Left cardiac atrium (tissue), 4 donors: Measurements from ENCODE around the gene USP17L12. TPM values are rescaled to one million over a fixed set of nuclear protein-coding genes. Genes with fewer than 3 reads are reported as not detected.
"Not testable (repeated sequence)": the region's sequence is repeated elsewhere in the genome, so short reads cannot be mapped to it uniquely, and the experiment has no call there.

Experiments used
- ATAC-seq, 2 donors: fragments of 200-7000 bp; cut with Tn5 transposase; one replicate each; pipeline ENCODE4 v1.9.1; 2020; ENCODE audit warnings: mild to moderate bottlenecking in 2 of 2, moderate library complexity in 2 of 2
- DNase-seq: peaks from one replicate; pipeline ENCODE4 v3.0.0-alpha.2; 2020
- intact Hi-C, 2 donors: fragments of 100-400 bp; cut with DNase I; formaldehyde crosslinking; loops; one replicate each; pipeline versions ENCODE4 v1.14.1 to v1.15.1; 2022 to 2023
- long read RNA-seq: library from polyadenylated mRNA; unstranded; transcript quantifications from one replicate; pipeline ENCODE4 v2.0.0, GENCODE V29; 2021
- total RNA-seq, 2 donors: library from RNA; stranded (reverse); fragmentation: NEBNext Ultra II Directional; extraction: Animal tissue kit (Norgen Biotek cat#: 25700); gene quantifications; one replicate each; pipeline ENCODE4 v1.2.1, GENCODE V29; 2021
- donor health status: DM: no; HTN: yes; CAD: no.
- donor health status: DM: no; HTN: yes; CAD: no; lungs with severe emphysema.
- donor health status: DM: yes; HTN: yes; CAD: no.
- donor health status: Dilated cardiomyopathy.

Gene USP17L12
- total RNA-seq: not detected
- long read RNA-seq: 0 reads

DNA sequence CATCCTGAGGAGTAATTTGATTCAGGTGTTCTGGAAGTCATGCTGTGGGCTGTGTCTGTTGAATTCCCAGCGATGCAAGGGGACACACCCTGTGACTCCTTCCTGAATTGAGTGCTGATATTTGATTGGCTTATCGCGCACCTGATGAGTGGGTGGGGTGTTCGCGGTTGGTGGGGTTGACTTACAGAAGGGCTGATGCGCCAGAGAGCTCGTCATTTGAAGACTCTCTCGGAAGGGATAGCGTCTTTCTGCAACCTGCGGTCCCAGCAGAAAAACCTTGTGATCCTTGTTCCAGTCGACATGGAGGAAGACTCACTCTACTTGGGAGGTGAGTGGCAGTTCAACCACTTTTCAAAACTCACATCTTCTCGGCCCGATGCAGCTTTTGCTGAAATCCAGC is at the start of gene USP17L12:
TSS of gene USP17L12 (plus strand) at position 301 of the 400 bp plus-strand sequence. CDS start at position 301, 0 bp downstream.
- ATAC-seq, DNase-seq, intact Hi-C loops: not testable (repeated sequence)

DNA sequence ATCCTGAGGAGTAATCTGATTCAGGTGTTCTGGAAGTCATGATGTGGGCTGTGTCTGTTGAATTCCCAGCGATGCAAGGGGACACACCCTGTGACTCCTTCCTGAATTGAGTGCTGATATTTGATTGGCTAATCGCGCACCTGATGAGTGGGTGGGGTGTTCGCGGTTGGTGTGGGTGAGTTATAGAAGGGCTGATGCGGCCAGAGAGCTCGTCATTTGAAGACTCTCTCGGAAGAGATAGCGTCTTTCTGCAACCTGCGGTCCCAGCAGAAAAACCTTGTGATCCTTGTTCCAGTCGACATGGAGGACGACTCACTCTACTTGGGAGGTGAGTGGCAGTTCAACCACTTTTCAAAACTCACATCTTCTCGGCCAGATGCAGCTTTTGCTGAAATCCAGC is 9.6 kb upstream of the USP17L12 start, which contains the start of gene USP17L10:
TSS of gene USP17L10 (plus strand) at position 301 of the 400 bp plus-strand sequence. CDS start at position 301, 0 bp downstream.
- intact Hi-C loops, ATAC-seq, DNase-seq: not testable (repeated sequence)

DNA sequence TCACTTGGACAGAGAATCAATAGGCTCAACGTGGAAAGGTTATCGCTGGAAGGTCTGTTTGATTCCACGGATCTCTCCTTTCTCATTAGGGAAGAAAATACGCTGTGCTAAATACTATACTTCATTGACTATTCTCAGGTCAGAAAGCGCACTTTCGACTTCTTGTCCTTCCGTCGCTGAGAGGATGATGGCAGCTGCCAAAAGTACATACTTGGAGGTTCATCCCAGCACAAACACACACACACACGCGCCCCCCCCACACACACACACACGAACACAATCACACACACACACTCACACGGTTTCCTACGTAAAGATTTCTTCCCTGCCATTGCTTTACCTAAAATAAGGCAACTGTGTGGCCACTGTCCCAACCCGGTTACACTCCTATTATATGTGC is 5.3 kb upstream of the USP17L12 start:
- DNase-seq: peak; percentile 0
- intact Hi-C loops, ATAC-seq: not testable (repeated sequence)

DNA sequence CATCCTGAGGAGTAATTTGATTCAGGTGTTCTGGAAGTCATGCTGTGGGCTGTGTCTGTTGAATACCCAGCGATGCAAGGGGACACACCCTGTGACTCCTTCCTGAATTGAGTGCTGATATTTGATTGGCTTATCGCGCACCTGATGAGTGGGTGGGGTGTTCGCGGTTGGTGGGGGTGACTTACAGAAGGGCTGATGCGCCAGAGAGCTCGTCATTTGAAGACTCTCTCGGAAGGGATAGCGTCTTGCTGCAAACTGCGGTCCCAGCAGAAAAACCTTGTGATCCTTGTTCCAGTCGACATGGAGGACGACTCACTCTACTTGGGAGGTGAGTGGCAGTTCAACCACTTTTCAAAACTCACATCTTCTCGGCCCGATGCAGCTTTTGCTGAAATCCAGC is 4.8 kb upstream of the USP17L12 start, which contains the start of gene USP17L11:
TSS of gene USP17L11 (plus strand) at position 301 of the 400 bp plus-strand sequence. CDS start at position 301, 0 bp downstream.
- ATAC-seq, DNase-seq, intact Hi-C loops: not testable (repeated sequence)

GRCh38 chr4:9224596-9224995 is 4.6 kb downstream of the USP17L12 start, which contains the start of gene USP17L13:
USP17L13 (plus strand) TSS chr4:9224896; CDS start chr4:9224896, 0 bp downstream.
- intact Hi-C loops, ATAC-seq, DNase-seq: not testable (repeated sequence)

DNA sequence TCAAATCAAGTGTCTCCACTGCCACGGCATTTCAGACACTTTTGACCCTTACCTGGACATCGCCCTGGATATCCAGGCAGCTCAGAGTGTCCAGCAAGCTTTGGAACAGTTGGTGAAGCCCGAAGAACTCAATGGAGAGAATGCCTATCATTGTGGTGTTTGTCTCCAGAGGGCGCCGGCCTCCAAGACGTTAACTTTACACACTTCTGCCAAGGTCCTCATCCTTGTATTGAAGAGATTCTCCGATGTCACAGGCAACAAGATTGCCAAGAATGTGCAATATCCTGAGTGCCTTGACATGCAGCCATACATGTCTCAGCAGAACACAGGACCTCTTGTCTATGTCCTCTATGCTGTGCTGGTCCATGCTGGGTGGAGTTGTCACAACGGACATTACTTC is 10.3 kb downstream of the USP17L12 start:
- ATAC-seq, intact Hi-C loops, DNase-seq: not testable (repeated sequence)

DNA sequence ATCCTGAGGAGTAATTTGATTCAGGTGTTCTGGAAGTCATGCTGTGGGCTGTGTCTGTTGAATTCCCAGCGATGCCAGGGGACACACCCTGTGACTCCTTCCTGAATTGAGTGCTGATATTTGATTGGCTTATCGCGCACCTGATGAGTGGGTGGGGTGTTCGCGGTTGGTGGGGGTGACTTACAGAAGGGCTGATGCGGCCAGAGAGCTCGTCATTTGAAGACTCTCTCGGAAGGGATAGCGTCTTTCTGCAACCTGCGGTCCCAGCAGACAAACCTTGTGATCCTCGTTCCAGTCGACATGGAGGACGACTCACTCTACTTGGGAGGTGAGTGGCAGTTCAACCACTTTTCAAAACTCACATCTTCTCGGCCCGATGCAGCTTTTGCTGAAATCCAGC is 14.1 kb downstream of the USP17L12 start, which contains the start of gene USP17L15:
TSS of gene USP17L15 (plus strand) at position 301 of the 400 bp plus-strand sequence. CDS start at position 301, 0 bp downstream.
- ATAC-seq, DNase-seq, intact Hi-C loops: not testable (repeated sequence)

- intact Hi-C loops, DNase-seq, ATAC-seq: not testable (repeated sequence)
These were observed 18.5 kb downstream of the USP17L12 start for GRCh38 chr4:9238461-9238860.

GRCh38 chr4:9243579-9243978 is 23.6 kb downstream of the USP17L12 start, which contains the start of gene USP17L17:
USP17L17 (plus strand) TSS chr4:9243879; CDS start chr4:9243879, 0 bp downstream.
- intact Hi-C loops, DNase-seq, ATAC-seq: not testable (repeated sequence)

GRCh38 chr4:9247953-9248680 is 28.2 kb downstream of the USP17L12 start, which contains the start of gene USP17L18:
USP17L18 (plus strand) TSS chr4:9248630; CDS start chr4:9248630, 0 bp downstream.
- peak; percentile 6 for DNase-seq
- intact Hi-C loops, ATAC-seq: not testable (repeated sequence)

DNA sequence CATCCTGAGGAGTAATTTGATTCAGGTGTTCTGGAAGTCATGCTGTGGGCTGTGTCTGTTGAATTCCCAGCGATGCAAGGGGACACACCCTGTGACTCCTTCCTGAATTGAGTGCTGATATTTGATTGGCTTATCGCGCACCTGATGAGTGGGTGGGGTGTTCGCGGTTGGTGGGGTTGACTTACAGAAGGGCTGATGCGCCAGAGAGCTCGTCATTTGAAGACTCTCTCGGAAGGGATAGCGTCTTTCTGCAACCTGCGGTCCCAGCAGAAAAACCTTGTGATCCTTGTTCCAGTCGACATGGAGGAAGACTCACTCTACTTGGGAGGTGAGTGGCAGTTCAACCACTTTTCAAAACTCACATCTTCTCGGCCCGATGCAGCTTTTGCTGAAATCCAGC is 33.1 kb downstream of the USP17L12 start, which contains the start of gene USP17L19:
TSS of gene USP17L19 (plus strand) at position 301 of the 400 bp plus-strand sequence. CDS start at position 301, 0 bp downstream.
- intact Hi-C loops, ATAC-seq, DNase-seq: not testable (repeated sequence)

DNA sequence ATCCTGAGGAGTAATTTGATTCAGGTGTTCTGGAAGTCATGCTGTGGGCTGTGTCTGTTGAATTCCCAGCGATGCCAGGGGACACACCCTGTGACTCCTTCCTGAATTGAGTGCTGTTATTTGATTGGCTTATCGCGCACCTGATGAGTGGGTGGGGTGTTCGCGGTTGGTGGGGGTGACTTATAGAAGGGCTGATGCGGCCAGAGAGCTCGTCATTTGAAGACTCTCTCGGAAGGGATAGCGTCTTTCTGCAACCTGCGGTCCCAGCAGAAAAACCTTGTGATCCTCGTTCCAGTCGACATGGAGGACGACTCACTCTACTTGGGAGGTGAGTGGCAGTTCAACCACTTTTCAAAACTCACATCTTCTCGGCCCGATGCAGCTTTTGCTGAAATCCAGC is 37.9 kb downstream of the USP17L12 start, which contains the start of gene USP17L20:
TSS of gene USP17L20 (plus strand) at position 301 of the 400 bp plus-strand sequence. CDS start at position 301, 0 bp downstream.
- DNase-seq, ATAC-seq, intact Hi-C loops: not testable (repeated sequence)

DNA sequence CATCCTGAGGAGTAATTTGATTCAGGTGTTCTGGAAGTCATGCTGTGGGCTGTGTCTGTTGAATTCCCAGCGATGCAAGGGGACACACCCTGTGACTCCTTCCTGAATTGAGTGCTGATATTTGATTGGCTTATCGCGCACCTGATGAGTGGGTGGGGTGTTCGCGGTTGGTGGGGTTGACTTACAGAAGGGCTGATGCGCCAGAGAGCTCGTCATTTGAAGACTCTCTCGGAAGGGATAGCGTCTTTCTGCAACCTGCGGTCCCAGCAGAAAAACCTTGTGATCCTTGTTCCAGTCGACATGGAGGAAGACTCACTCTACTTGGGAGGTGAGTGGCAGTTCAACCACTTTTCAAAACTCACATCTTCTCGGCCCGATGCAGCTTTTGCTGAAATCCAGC is 42.6 kb downstream of the USP17L12 start, which contains the start of gene USP17L21:
TSS of gene USP17L21 (plus strand) at position 301 of the 400 bp plus-strand sequence. CDS start at position 301, 0 bp downstream.
- intact Hi-C loops, DNase-seq, ATAC-seq: not testable (repeated sequence)

DNA sequence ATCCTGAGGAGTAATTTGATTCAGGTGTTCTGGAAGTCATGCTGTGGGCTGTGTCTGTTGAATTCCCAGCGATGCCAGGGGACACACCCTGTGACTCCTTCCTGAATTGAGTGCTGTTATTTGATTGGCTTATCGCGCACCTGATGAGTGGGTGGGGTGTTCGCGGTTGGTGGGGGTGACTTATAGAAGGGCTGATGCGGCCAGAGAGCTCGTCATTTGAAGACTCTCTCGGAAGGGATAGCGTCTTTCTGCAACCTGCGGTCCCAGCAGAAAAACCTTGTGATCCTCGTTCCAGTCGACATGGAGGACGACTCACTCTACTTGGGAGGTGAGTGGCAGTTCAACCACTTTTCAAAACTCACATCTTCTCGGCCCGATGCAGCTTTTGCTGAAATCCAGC is 47.4 kb downstream of the USP17L12 start, which contains the start of gene USP17L22:
TSS of gene USP17L22 (plus strand) at position 301 of the 400 bp plus-strand sequence. CDS start at position 301, 0 bp downstream.
- intact Hi-C loops, DNase-seq, ATAC-seq: not testable (repeated sequence)

Other genes with a start within 250 kb of the USP17L12 start
- not detected for gene FAM90A26, start 49.7 kb upstream of the USP17L12 start, total RNA-seq
- gene USP17L10, start 9.5 kb upstream of the USP17L12 start, total RNA-seq: not detected
- gene USP17L11, start 4.7 kb upstream of the USP17L12 start, total RNA-seq: not detected
- not detected for gene USP17L13, start 4.7 kb downstream of the USP17L12 start, total RNA-seq
- gene USP17L15, start 14.2 kb downstream of the USP17L12 start, total RNA-seq: not detected
- gene USP17L17, start 23.7 kb downstream of the USP17L12 start, total RNA-seq: not detected
- not detected for gene USP17L18, start 28.5 kb downstream of the USP17L12 start, total RNA-seq
- gene USP17L19, start 33.2 kb downstream of the USP17L12 start, total RNA-seq: not detected
- gene USP17L20, start 38.0 kb downstream of the USP17L12 start, total RNA-seq: not detected
- not detected for gene USP17L21, start 42.7 kb downstream of the USP17L12 start, total RNA-seq
- gene USP17L22, start 47.5 kb downstream of the USP17L12 start, total RNA-seq: not detected
- gene USP17L24, start 105.0 kb downstream of the USP17L12 start, total RNA-seq: not detected
- gene USP17L25, start 109.8 kb downstream of the USP17L12 start, total RNA-seq: not detected
- gene USP17L26, start 114.5 kb downstream of the USP17L12 start, total RNA-seq: not detected
- gene USP17L5, start 119.3 kb downstream of the USP17L12 start, total RNA-seq: not detected
- not detected for gene USP17L27, start 124.0 kb downstream of the USP17L12 start, total RNA-seq
- not detected for gene USP17L28, start 128.7 kb downstream of the USP17L12 start, total RNA-seq
- not detected for gene USP17L29, start 133.5 kb downstream of the USP17L12 start, total RNA-seq
- not detected for gene USP17L30, start 143.0 kb downstream of the USP17L12 start, total RNA-seq
- not detected for gene DEFB131A, start 224.3 kb downstream of the USP17L12 start, total RNA-seq